ENCODE data around the gene RNF34.

The RNF34 gene

GRCh38 chr12:121430833-121431415, 31.0 kb downstream of the RNF34 start:
- TF ChIP-seq EZH2phosphoT487 (IDR thresholded peaks at IDR 0.05; ENCODE audit: borderline replicate concordance): no peak
- TF ChIP-seq, protein P1, sequence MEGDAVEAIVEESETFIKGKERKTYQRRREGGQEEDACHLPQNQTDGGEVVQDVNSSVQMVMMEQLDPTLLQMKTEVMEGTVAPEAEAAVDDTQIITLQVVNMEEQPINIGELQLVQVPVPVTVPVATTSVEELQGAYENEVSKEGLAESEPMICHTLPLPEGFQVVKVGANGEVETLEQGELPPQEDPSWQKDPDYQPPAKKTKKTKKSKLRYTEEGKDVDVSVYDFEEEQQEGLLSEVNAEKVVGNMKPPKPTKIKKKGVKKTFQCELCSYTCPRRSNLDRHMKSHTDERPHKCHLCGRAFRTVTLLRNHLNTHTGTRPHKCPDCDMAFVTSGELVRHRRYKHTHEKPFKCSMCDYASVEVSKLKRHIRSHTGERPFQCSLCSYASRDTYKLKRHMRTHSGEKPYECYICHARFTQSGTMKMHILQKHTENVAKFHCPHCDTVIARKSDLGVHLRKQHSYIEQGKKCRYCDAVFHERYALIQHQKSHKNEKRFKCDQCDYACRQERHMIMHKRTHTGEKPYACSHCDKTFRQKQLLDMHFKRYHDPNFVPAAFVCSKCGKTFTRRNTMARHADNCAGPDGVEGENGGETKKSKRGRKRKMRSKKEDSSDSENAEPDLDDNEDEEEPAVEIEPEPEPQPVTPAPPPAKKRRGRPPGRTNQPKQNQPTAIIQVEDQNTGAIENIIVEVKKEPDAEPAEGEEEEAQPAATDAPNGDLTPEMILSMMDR (conservative IDR thresholded peaks at IDR 0.05; ENCODE audit: low read length): no peak
- Histone ChIP-seq H3K4me1 (ENCODE audit: insufficient read depth, low read length, poor library complexity, severe bottlenecking) (no peaks in the 10 kb centered on the region), H3K9me2 (replicated peaks; ENCODE audit: low read depth, low read length) (no peaks in the 10 kb centered on the region), H3K79me2 (ENCODE audit: insufficient read depth, low read length) (no peaks in the 10 kb centered on the region), H3F3A (ENCODE audit: low read depth) (no peaks in the 10 kb centered on the region), H3K27me3 (ENCODE audit: insufficient read depth, low read length, poor library complexity, severe bottlenecking) (no peaks in the 10 kb centered on the region), H3K9ac (ENCODE audit: low read depth, low read length, poor library complexity, severe bottlenecking) (no peak overlapping the region), H3K4me2 (ENCODE audit: low read depth, low read length, poor library complexity, severe bottlenecking) (no peak overlapping the region), H4K20me1 (ENCODE audit: insufficient read depth, low read length, poor library complexity, severe bottlenecking) (no peaks in the 10 kb centered on the region), H3K36me3 (ENCODE audit: insufficient read depth, low read length) (peaks cover 95% of the 10 kb centered on the region; the same call in 1 of the 2 replicates), H3K4me3 (ENCODE audit: low read length, poor library complexity, severe bottlenecking) (no peak overlapping the region), H3K9me3 (ENCODE audit: insufficient read depth, low read depth, low read length) (no peaks in the 10 kb centered on the region), H2AFZ (ENCODE audit: low read length) (no peak overlapping the region)

DNA sequence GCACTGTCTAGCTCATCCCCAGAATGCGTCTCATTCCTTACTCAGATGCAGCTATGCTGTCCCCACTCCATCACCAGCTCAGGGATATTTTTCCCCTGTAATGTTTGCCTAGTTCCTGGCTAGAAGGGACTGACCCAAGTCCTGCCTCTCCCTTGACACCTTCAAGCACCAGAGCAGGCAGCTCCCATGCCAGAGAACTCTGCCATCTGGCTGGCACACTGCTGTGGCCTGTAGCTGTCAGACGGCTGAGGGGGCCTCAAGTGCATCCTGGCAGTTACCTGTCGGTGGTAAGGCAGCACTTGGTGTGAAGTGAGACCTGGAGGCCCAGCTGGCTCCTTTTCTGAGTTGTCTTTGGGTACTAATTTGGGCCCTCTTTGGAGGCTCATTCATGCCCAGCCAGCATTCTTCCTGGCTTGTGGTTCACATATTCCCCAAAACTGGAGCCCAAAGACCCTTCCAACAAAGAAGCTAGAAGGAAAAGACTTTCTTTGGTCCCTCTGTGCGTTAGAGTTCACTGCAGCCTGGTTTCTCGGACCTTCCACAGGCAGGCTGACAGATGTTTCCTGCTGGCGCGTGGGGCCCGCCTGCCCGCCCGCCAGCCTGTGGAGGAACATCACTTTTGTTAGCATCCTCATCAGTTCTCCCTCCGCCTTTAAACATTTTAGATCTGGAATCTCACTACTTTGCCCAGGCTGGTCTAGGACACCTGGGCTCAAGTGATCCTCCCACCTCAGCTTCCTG, 33.0 kb downstream of the RNF34 start:
- H3K9ac ChIP-seq (ENCODE audit: low read depth, low read length, poor library complexity, severe bottlenecking): no peak overlapping the region
- no peaks in the 10 kb centered on the region for H3K9me3 ChIP-seq (ENCODE audit: insufficient read depth, low read depth, low read length)
- no peak overlapping the region for H3K4me3 ChIP-seq (ENCODE audit: low read length, poor library complexity, severe bottlenecking)
- no peaks in the 10 kb centered on the region for H4K20me1 ChIP-seq (ENCODE audit: insufficient read depth, low read length, poor library complexity, severe bottlenecking)
- H3K79me2 ChIP-seq (ENCODE audit: insufficient read depth, low read length): no peaks in the 10 kb centered on the region
- H3F3A ChIP-seq (ENCODE audit: low read depth): no peaks in the 10 kb centered on the region
- no peaks in the 10 kb centered on the region for H3K9me2 ChIP-seq (replicated peaks; ENCODE audit: low read depth, low read length)
- H3K4me1 ChIP-seq (ENCODE audit: insufficient read depth, low read length, poor library complexity, severe bottlenecking): no peaks in the 10 kb centered on the region
- no peak overlapping the region for H2AFZ ChIP-seq (ENCODE audit: low read length)
- H3K4me2 ChIP-seq (ENCODE audit: low read depth, low read length, poor library complexity, severe bottlenecking): no peak overlapping the region
- H3K27me3 ChIP-seq (ENCODE audit: insufficient read depth, low read length, poor library complexity, severe bottlenecking): no peaks in the 10 kb centered on the region
- TF ChIP-seq, protein P1 (conservative IDR thresholded peaks at IDR 0.05; ENCODE audit: low read length): no peak
- no peak for TF ChIP-seq EZH2phosphoT487 (IDR thresholded peaks at IDR 0.05; ENCODE audit: borderline replicate concordance)
- peaks cover 93% of the 10 kb centered on the region; the same call in 1 of the 2 replicates for H3K36me3 ChIP-seq (ENCODE audit: insufficient read depth, low read length)

DNA sequence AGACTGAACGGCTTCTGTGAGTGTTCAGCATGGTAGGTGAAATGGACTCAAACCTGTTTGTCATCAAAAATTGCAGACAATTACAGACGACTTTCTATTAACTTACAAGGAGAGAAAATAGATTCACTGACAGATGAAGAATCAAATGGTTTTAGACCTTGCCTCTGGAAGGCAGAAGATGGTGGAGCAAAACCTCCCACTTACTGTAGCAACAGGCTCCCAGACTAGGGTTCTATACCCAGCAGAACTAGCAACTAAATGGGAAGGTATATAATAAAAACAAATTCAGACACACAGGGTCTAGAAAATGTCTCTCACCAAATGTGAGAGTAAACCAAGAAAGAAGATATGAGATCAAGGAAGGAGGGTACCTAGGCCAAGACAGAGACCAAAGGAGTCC, 36.8 kb downstream of the RNF34 start:
- Histone ChIP-seq H3K79me2 (ENCODE audit: insufficient read depth, low read length) (no peaks in the 10 kb centered on the region), H3K9ac (ENCODE audit: low read depth, low read length, poor library complexity, severe bottlenecking) (no peak overlapping the region), H3F3A (ENCODE audit: low read depth) (no peaks in the 10 kb centered on the region), H3K9me2 (replicated peaks; ENCODE audit: low read depth, low read length) (no peaks in the 10 kb centered on the region), H3K36me3 (ENCODE audit: insufficient read depth, low read length) (peaks cover 92% of the 10 kb centered on the region; the same call in 1 of the 2 replicates), H3K4me2 (ENCODE audit: low read depth, low read length, poor library complexity, severe bottlenecking) (no peak overlapping the region), H3K4me3 (ENCODE audit: low read length, poor library complexity, severe bottlenecking) (no peak overlapping the region), H3K9me3 (ENCODE audit: insufficient read depth, low read depth, low read length) (no peaks in the 10 kb centered on the region), H2AFZ (ENCODE audit: low read length) (no peak overlapping the region), H4K20me1 (ENCODE audit: insufficient read depth, low read length, poor library complexity, severe bottlenecking) (no peaks in the 10 kb centered on the region), H3K27me3 (ENCODE audit: insufficient read depth, low read length, poor library complexity, severe bottlenecking) (no peaks in the 10 kb centered on the region), H3K4me1 (ENCODE audit: insufficient read depth, low read length, poor library complexity, severe bottlenecking) (no peaks in the 10 kb centered on the region)
- no peak for TF ChIP-seq EZH2phosphoT487 (IDR thresholded peaks at IDR 0.05; ENCODE audit: borderline replicate concordance)
- TF ChIP-seq, protein P1 (conservative IDR thresholded peaks at IDR 0.05; ENCODE audit: low read length): no peak
